ENCODE data around the gene ENTR1.

The ENTR1 gene

GRCh38 chr9:136359774-136360718 lies 50.4 kb downstream of the ENTR1 start:
- DNase-seq: no peak

GRCh38 chr9:136358888-136359287 lies 51.5 kb downstream of the ENTR1 start:
- no peak for DNase-seq

DNA sequence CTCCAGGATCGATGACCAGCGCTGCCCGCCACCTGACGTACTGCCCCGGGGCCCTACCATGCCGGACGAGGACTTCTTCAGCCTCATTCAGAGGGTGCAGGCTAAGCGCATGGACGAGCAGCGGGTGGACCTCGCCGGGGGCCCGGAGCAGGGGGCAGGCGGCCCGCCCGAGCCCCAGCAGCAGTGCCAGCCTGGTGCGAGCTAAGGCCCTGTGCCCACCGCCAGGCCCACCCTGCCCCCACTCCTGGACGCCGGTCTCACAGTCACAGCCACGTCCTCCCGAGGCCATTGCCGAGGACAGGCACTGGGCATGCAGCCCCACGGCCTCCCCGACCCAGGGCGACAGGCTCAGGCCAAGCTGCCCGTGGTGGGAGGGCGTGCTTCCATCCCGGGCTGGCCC lies 52.4 kb downstream of the ENTR1 start:
- DNase-seq: no peak

DNA sequence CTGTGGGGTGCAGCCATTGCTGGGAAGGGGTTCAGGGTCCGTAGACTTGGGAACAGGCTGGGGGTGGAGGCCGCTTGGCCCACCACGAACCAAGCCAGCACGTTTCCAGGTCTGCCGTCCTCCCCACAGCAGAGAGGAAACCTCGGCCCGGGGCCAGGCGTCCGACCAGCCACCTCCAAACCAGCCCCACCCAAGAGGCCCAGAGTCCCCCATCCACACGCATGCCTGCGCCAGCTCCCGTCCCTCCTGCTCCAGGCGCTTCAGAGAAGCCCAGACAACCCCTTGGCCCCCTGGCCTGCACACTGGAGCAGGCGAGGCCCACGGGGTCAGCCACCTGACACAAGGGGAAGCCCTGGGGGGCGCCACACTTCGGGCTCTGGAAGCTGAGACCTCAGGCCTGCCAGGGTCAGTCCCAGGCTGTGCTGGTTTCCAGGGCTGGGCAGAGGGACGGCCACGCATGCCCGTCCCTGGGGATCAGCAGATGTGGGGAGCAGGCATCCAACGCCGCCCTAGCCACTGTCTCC lies 53.1 kb downstream of the ENTR1 start:
- DNase-seq: no peak

GRCh38 chr9:136355616-136356557 lies 54.5 kb downstream of the ENTR1 start:
- DNase-seq: no peak

GRCh38 chr9:136354592-136355085 lies 55.8 kb downstream of the ENTR1 start:
- DNase-seq: no peak

DNA sequence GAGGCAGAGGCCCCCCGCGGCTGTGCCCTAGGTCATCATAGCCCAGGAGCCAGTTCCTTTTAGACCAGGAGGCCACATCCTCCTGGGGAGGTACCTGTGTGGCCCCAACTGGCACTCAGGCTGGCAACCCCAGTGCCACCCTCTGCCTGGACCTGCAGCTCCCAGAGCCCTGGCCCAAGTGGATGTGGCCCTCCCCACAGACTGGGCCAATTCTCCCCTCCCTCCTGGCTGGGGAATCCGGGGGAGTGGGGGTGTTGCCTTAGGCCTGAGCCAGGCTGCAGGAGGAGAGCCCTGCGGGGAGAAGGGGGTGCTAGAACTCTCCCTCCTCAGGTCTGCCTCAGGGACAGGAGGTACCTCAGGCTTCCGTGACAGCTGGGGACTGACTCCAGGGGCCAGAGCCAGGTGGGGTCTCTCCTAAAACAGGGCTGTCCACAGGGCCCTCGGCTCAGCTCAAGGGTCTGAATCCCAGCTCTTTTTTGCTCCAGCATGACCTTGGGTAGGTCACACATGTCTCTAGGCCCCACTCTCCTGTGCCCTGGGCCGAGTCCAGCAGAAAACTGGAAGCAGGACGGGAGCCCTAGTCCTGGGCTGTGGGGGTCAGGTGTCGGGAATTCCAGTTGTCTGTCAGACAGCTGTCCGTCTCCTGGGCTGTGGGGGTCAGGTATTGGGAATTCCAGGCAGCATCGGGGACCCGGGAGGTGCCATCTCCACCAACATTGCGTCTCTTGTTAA lies 56.5 kb downstream of the ENTR1 start:
- no peak for DNase-seq

DNA sequence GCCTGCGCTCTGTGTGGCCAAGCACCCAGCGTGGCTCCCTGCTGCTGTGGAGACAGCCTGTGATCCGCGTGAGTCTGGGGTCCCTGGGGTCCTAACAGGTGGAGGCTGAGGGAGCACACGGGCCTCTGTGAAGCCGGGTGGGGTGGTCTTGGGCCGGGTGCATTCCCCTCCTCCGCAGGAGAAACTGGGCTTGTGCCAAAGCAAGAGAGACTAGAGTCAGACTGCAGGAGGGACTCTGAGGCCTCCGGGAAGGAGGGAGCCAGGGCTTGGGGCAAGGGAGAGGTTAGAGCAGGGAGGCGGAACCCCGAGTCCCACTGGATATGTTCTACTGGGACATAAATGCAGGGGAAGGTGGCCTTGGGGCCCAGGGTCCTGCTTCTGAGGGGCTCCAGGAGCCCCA lies 57.3 kb downstream of the ENTR1 start:
- no peak for DNase-seq

GRCh38 chr9:136352682-136353081 lies 57.7 kb downstream of the ENTR1 start:
- no peak for DNase-seq
